ENCODE measurements around the gene RBM4. TPM values are rescaled to one million over a fixed set of nuclear protein-coding genes. Genes with fewer than 3 reads are reported as not detected.

RBM4 gene
- total and polyA plus RNA-seq, 2 experiments from 2014 or later: 146 to 147 TPM

- peaks cover 61% of the 10 kb centered on the region for H3K36me3 Mint-ChIP-seq (ENCODE audit: low read depth)
- Histone ChIP-seq H3K4me3 (no peak overlapping the region), H3K4me1 (ENCODE audit: insufficient read depth) (no peaks in the 10 kb centered on the region), H2AFZ (no peak overlapping the region), H3K27me3 (ENCODE audit: insufficient read depth) (no peaks in the 10 kb centered on the region), H3K36me3 (ENCODE audit: insufficient read depth) (peaks cover 28% of the 10 kb centered on the region), H4K20me1 (replicated peaks; ENCODE audit: insufficient read depth) (peaks cover 57% of the 10 kb centered on the region), H3K4me2 (no peak overlapping the region), H3F3A (replicated peaks; ENCODE audit: low read depth) (peaks cover 24% of the 10 kb centered on the region), H3K27ac (ENCODE audit: low read depth) (no peak overlapping the region; the same call in 1 of the 2 replicates), H3K79me2 (replicated peaks; ENCODE audit: insufficient read depth) (peaks cover 91% of the 10 kb centered on the region), H3K9me2 (ENCODE audit: insufficient read depth) (no peaks in the 10 kb centered on the region)
- DNase-seq (ENCODE audit: low spot score) (no peak), ATAC-seq (no peak)
- H3K4me1 Mint-ChIP-seq: no peaks in the 10 kb centered on the region
- H3K27me3 Mint-ChIP-seq (ENCODE audit: insufficient read depth, low read depth, poor library complexity): peaks cover 24% of the 10 kb centered on the region
- no peak overlapping the region for H3K4me3 Mint-ChIP-seq
- TF ChIP-seq STAT1 (IDR thresholded peaks at IDR 0.05; ENCODE audit: unreplicated experiment): no peak
- TF ChIP-seq CTCF (conservative IDR thresholded peaks at IDR 0.05; ENCODE audit: low read depth in 2 of 2): no peak
- no peak for TF ChIP-seq REST (IDR thresholded peaks at IDR 0.05; ENCODE audit: unreplicated experiment)
- TF ChIP-seq ZNF114 (CRISPR knock-in tag; IDR thresholded peaks at IDR 0.05): no peak
- no peaks in the 10 kb centered on the region for H3K9me3 Mint-ChIP-seq
- no peak overlapping the region for H3K27ac Mint-ChIP-seq
Observed at GRCh38 chr11:66653123-66653522, 14.6 kb downstream of the RBM4 start.

GRCh38 chr11:66659763-66660162 lies 21.3 kb downstream of the RBM4 start:
- Histone ChIP-seq H3K4me3 (no peak overlapping the region), H3K4me2 (no peak overlapping the region), H3K4me1 (ENCODE audit: insufficient read depth) (no peaks in the 10 kb centered on the region), H3F3A (replicated peaks; ENCODE audit: low read depth) (peaks cover 15% of the 10 kb centered on the region; the same call in 1 of the 2 replicates), H2AFZ (no peak overlapping the region), H3K36me3 (ENCODE audit: insufficient read depth) (peaks cover 30% of the 10 kb centered on the region), H3K27ac (ENCODE audit: low read depth) (0 out of 2 replicates have a peak overlapping the region, but pooled peaks have one; percentile 26), H3K79me2 (replicated peaks; ENCODE audit: insufficient read depth) (peaks cover 79% of the 10 kb centered on the region), H4K20me1 (replicated peaks; ENCODE audit: insufficient read depth) (peaks cover 53% of the 10 kb centered on the region), H3K9me2 (ENCODE audit: insufficient read depth) (no peaks in the 10 kb centered on the region), H3K27me3 (ENCODE audit: insufficient read depth) (no peaks in the 10 kb centered on the region)
- ATAC-seq (no peak), DNase-seq (ENCODE audit: low spot score) (no peak)
- peaks cover 8% of the 10 kb centered on the region for H3K27me3 Mint-ChIP-seq (ENCODE audit: insufficient read depth, low read depth, poor library complexity)
- no peak overlapping the region for H3K27ac Mint-ChIP-seq
- H3K36me3 Mint-ChIP-seq (ENCODE audit: low read depth): peaks cover 32% of the 10 kb centered on the region
- H3K9me3 Mint-ChIP-seq: no peaks in the 10 kb centered on the region
- H3K4me3 Mint-ChIP-seq: no peak overlapping the region
- no peaks in the 10 kb centered on the region for H3K4me1 Mint-ChIP-seq
- TF ChIP-seq ZNF331 (CRISPR knock-in tag; IDR thresholded peaks at IDR 0.05; ENCODE audit: low read depth) (no peak), ZNF114 (CRISPR knock-in tag; IDR thresholded peaks at IDR 0.05) (no peak), CREB1 (CRISPR knock-in tag; IDR thresholded peaks at IDR 0.05; ENCODE audit: low read depth) (no peak), ZNF462 (CRISPR knock-in tag; IDR thresholded peaks at IDR 0.05) (no peak), POLR2AphosphoS5 (IDR thresholded peaks at IDR 0.05; ENCODE audit: low read depth) (no peak), EZH2 (IDR thresholded peaks at IDR 0.05; ENCODE audit: low read depth, unreplicated experiment) (no peak), STAT1 (IDR thresholded peaks at IDR 0.05; ENCODE audit: unreplicated experiment) (no peak)

All from GM23338 (cell line).